HG03066 (cell line): ENCODE results near the gene GCGR.
"Not testable (repeated sequence)": the region's sequence is repeated elsewhere in the genome, so short reads cannot be mapped to it uniquely, and the experiment has no call there.

ENCODE experiments used
- ATAC-seq: cut with Tn5 transposase; IDR thresholded peaks from one replicate; pipeline ENCODE4 v1.9.1; 2021; ENCODE audit warnings: low read depth; ENCODE audit not compliant: unreplicated experiment

The GCGR gene

GRCh38 chr17:81831957-81832607 lies 28.1 kb downstream of the GCGR start:
- no peak for ATAC-seq

GRCh38 chr17:81832608-81833159 lies 28.7 kb downstream of the GCGR start:
- ATAC-seq, result peak; percentile 44

- ATAC-seq, result peak; percentile 65
Observed at GRCh38 chr17:81833160-81833920, 29.4 kb downstream of the GCGR start, which contains the start of gene MCRIP1. Gene MCRIP1 (minus strand): TSS chr17:81833291. CDS start chr17:81824506, 8,785 bp downstream.

GRCh38 chr17:81833921-81834830 lies 30.2 kb downstream of the GCGR start:
- ATAC-seq, result no peak

GRCh38 chr17:81834831-81835267 lies 30.9 kb downstream of the GCGR start, which contains the start of gene PPP1R27:
Gene PPP1R27 (minus strand): TSS chr17:81835050. CDS start chr17:81834953, 97 bp downstream.
- ATAC-seq, result no peak

- no peak for ATAC-seq
Observed at GRCh38 chr17:81837641-81838040, 33.7 kb downstream of the GCGR start.

DNA sequence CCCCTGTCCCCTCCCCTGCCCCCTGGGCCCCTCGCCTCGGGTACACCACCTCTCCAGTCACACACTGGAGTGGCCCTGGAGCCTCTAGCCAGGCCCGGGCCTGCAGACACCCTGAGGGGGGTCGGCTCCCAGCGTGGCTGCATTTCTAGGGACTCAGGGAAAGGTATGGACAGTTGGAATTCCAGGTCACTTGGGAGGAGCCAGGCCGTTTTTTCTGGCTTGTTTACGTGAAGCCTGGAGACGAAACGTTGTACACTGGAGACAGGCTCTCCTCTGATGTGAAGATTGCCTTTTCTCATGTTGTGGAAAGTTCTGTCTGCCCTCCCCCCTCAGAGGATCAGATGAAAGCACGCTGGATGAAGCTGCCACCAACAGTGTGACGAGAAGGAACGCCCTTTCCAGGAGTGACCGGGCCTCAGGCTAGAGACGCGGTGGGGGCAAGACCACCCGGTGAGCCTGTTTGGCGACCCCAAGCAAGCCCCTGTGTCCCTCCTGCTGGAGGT lies 34.9 kb downstream of the GCGR start:
- no peak for ATAC-seq

DNA sequence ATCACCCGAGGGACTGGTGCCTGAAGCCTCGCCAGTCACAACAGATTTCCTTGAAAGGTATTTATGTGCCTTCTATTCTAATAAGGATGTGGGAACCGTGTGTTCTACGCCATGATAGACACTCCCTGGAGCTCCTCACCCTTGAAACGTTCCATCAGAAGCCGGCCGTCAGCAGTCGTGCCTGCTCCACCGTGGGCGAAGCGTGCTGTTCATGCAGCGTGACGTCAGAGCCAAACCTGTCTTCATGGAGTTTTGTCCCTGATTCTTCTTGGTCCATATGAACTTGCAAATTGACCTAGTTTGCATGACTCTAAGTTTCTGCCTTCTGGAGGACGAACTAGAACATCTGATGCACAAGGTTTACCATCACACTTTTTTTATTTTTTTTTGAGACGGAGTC lies 35.4 kb downstream of the GCGR start:
- no peak for ATAC-seq

GRCh38 chr17:81840059-81840458 lies 36.1 kb downstream of the GCGR start:
- ATAC-seq, result not testable (repeated sequence)

- no peak for ATAC-seq
Observed at GRCh38 chr17:81840826-81841778, 37.2 kb downstream of the GCGR start.

DNA sequence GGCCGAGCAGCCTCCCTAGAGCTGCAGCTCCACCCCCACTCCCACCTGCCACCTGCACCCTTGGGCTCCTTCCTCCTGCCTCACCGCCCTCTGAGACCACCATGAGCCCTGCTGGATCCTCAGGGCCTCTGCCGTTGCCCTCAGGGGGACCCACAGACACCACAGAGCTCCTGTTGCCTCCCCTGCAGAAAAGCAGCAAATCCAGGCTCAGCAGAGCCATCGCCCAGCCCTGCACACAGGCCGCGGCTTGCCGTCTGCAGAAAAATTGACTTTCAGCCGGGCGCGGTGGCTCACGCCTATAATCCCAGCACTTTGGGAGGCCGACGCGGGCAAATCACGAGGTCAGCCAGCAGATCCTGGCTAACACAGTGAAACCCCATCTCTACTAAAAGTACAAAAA lies 37.9 kb downstream of the GCGR start:
- ATAC-seq, result no peak

GRCh38 chr17:81842378-81842724 lies 38.4 kb downstream of the GCGR start:
- ATAC-seq, result no peak

DNA sequence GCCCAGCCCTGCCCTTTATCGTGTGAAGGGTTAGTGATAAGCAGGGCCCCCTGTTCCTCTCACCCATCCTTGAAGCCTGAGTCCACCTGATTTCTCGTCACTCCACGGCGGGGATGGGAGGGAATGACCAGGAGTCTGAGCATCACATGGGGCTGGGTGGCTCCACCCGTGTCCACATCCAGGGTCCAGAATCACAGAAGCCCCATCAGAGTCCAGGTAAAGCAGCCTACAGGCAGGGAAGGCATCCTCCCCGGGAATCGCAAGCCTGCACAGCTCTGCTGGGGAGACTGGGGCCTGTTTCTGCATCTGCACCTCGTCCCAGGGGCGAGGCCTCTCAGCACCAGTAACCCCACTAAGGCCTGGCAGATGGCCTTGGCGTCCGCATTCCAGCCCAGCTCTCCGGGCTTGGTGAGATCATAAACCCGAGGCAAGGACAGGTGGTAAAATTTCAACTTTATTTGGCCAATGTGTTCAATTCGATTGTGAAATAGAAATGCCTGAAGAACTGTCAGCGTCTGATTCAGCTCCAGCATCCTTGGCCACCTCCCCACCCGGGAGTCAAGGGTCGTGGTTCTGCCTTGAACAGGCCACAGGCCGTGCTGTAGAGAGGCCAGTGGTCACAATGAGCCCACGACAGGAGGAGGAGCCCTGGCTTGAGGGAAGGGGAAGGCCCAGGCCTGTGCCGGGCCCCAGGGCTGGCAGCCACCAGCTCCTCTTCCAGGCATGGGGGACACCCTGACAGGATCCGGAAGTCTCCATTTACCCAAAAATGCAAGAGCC lies 39.0 kb downstream of the GCGR start:
- no peak for ATAC-seq

GRCh38 chr17:81843713-81844326 lies 39.9 kb downstream of the GCGR start:
- no peak for ATAC-seq

DNA sequence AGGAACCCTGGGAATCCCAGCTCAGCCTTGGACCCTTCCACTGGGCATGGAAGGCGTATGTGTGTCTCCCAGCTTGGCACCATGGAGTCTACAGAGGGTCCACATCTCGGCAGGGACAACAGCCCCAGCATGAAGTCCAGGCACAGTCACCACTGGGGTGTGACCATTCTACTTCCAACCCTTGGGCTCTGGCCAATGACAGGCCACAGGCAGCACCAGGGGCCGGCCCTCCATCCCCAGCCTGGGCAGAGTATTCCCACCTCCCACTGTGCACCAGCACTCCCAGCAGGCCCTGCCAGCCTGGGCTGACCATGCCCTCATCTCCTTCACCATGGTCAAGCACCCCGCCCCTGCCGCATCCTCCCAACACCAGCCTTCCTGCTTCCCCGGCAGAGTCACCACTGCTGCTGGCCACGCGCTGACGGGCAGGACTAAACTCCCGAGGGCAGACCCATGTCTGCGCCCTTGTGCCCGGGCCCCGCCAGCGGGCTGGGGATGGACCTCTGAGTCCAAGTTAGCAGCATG lies 40.4 kb downstream of the GCGR start:
- ATAC-seq, result no peak

GRCh38 chr17:81844887-81845286 lies 40.9 kb downstream of the GCGR start:
- no peak for ATAC-seq

DNA sequence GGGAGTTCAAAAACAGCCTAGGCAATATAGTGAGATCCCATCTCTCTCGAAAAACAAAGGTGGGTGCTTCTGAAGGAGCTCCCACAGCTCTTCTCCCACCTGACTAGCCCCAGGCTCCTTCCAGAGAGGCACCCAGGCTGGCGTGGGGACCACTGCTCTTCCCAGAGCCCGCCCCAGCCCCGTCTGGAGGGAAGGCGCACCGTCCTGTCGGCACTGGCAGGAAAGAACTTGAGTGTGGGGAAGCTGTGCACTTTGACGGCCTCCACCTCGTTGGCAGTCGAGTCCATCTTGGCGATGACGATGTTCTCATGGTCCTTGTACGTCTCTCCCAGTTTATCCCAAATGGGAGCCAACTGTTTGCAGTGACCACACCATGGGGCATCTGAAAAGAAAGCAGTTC lies 41.4 kb downstream of the GCGR start:
- no peak for ATAC-seq
